Measurements from ENCODE around the gene LRMDA.
"Not testable (repeated sequence)": the region's sequence is repeated elsewhere in the genome, so short reads cannot be mapped to it uniquely, and the experiment has no call there.

The LRMDA gene

DNA sequence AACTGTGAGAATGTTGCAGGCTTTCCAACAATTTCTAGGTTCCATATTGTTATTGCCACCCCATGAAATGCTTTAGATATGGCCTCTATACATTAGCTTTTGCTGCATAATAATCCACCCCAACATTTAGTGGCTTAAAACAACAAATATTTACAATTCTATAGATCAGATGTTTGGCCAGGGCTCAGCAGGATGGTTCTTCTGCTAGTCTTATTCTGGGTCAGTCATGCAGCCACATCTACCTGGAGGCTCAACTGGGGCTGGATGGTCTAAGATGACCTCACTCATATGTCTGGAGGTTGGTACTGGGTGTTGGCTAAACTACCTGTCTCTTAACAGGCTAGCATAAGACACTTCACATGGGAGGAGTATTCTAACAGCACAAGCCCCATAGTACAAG is 607.3 kb downstream of the LRMDA start:
- no peak for DNase-seq

DNA sequence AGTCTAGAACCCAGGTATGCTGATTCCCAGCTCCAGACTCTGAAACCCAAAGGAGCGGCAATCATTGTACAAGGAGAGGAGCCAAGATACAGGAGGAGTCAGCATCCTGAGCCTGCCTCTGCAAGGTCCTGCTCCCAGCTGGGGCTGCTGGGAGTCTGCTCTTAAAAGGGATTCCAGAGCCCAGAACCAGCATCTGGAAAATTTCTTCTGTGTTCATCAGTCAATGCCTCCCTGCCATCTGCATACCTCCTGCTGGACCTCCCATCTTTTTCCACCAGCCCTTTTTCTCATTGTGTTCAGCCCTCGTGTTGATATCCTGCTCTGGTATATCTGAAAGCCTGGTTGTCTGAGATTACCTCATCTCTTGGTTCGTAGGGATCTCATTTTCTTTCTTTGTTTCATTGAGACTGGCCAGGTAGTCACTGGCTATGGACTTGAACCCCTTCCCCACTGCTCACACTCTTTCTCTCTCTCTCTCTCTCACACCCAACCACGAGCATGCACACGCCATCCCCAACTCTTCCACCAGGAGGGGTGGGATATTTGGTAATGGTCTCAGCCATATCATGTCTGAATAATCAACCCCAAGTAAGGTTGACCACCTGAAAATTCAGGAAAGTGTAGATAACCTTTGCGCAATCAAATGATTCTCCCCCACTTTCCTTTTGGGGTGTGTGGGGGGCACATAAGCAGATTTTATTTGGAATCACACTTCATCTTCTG is 608.8 kb downstream of the LRMDA start:
- no peak for DNase-seq

DNA sequence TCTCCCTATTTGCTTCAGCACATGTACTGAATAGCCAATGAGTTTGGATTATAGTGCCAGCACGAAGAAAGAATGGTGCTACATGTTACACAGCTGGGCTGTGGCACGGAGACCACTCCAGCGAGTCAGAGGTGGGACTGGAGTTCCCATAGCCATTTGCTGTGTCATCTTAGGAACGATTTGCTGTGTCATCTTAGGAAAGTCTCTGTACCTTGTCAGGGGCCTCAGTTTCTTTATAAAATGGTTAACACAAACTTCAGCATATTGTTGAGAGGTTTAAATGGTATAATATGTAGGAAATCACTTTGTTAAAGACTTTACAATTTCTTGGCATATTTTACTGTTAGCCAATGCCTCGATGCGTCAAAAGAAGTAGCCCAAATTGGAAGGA is 609.4 kb downstream of the LRMDA start:
- no peak for DNase-seq

DNA sequence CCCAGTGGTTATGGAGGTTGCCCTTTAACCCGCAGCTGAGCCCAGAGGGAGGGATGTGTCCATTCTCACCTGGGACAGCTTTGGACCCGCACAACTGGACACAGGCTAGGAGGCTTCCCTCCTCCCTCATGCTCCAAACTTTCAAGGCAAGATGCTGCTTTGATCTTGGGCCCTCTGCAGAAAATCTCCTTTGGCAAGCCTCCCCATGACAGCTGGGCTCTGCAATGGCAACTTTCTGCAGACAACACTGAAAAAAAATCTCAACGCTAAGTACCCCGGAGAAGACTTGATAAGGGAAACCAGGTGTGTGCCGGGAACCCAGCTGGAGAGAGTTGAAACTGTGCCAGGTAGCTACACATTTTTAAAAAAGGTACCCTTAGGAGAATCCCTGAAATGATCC is 610.1 kb downstream of the LRMDA start:
- DNase-seq = no peak

DNA sequence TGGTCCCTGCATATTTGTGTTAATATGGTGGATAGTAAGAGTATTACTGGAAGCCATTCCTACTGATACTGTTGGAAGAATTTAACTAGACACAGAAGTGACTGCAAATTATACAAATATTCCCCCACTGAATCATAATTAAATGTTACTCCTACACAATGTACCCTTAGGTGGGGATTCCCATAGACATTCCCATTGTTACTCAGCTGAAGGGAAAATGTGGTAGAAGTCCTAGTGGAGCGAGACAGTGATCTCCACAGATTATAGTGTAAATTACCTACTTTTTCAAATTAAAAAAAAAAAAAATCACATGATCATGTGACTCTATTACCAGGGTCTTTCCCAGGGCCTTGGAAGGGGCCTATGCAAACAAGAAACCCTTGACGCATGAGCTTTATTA is 611.8 kb downstream of the LRMDA start:
- DNase-seq = no peak

DNA sequence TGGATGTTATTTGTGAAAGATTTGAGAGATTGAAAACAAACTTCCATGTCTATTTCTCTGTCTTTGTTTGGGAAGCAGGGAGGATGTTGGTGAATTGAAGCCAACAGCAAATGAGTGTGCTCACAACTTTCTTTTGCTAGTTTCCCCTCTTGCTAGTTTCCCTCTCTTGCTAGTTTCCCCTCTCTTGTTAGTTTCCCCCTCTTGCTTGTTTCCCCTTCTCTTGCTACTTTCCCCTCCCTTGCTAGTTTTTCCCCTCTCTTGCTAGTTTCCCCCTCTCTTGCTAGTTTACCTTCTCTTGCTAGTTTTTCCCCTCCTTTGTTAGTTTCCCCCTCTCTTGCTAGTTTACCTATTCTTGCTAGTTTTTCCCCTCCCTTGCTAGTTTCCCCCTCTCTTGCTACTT is 613.3 kb downstream of the LRMDA start:
- DNase-seq = no peak

DNA sequence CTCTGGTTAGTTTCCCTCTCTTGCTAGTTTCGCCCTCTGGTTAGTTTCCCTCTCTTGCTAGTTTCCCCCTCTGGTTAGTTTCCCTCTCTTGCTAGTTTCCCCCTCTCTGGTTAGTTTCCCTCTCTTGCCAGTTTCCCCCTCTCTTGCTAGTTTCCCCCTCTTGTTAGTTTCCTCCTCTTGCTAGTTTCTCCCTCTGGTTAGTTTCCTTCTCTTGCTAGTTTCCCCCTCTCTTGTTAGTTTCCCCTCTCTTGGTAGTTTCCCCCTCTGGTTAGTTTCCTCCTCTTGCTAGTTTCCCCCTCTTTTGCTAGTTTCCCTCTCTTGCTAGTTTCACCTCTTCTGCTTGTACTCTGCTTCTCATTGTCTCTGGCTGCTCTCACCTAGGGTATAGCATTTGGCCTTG is 613.8 kb downstream of the LRMDA start:
- DNase-seq = no peak

DNA sequence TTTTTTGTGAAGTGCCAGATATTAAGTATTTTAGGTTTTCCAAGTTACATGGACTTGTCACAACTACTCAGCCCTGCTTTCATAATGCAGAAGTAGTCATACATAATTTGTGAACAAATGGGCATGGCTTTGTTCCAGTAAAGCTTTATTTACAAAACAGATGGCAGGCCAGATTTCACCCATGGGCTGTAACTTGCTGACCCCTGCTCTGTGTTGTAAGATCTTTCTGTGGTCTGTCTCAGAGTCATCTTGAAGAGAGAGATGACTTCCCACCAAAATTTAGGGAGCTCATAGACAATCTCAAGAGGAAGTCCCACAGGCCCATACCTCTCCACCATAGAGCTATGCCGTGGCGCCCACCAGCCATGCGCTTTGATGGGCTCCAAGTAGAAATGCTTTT is 616.1 kb downstream of the LRMDA start:
- DNase-seq = no peak

DNA sequence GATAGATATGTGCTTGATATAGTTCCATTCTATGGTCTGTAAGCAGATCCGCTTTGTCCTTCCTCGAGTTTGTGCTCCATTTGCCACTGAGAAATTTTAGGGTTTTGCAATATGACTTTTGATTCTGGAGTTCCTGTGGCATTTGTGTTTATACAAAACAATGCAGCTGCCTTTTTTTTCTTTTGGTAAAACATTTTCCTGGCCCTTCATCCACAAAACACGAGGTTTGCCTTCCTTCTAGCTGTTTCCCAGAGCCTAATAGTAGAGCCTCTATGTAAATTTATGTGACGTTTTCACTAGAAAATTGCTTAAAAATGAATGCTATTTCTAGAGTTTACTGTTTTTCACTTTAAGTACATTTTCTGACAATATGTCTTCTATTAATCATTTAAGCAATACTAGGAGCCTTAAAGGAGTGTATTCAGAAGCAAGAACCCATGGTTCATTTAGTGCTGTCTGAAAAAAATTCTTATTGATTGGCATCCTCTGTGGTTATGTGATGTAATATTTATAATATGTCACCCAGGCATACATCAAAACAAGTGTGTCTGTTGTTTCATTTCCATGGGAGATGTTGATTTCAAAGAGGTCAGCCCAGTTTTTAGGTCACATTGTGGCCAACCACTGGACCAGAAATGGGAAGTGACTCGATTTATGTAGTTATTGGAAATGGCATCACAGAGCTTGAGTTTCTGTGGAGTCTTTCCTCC is 618.3 kb downstream of the LRMDA start:
- DNase-seq = no peak

DNA sequence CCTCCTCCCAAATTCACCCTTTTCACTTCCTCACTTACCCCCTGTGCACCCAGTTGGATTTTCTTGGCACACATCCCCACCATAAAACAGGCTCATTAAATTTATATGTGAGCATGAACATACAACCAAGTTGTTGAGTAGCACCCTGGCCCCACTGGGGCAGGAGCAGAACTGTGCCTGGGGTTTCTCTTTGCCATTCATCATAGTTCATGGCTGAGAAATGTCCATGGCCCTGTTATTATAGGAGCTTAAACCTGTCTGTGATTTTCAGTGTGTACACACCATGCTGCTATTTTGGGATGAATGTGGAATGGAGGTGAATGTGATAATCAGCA is 618.8 kb downstream of the LRMDA start:
- DNase-seq = no peak

DNA sequence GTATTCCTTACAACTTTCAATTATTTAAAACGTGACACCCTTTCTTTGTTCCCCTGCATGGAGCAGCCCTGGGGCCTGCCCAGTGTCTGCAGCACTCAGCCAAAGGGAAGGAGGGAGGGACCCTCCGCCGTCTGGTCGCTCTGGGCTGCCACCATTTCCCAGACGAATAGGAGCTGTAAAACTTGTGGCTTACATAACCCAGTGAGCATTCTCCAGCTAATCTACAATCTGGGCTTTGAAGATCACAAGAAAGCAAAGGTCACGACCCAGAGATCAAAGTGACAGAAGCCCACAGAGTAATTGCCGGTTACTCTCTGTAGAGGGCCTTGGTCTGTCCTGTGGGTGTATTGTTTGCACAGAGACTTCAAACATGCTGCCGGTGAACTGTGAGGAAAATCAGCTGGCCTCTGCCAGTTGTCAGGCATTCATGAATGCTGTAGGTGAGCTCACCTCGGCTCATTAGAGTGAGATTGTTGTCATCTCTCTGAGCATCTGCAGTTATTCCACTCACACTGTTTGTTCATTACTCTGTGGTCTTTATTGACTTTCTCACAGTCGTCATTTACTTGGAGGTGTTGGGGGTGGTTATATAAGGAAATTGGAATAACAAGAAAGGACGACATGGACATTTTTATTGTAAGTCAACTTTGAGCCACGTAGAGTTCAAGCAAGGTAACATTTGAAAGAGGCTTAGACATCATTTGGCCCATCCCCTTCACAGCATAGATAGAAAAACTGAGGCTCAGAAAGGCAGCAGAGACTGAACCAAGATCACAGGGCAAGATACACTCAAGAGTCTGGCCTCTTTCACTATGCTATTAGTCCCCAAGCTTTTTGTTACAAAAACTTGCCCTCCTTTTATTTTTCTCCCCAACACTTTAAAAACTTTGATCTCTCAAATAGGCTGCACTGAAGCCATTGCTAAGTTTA is 619.8 kb downstream of the LRMDA start:
- no peak for DNase-seq

DNA sequence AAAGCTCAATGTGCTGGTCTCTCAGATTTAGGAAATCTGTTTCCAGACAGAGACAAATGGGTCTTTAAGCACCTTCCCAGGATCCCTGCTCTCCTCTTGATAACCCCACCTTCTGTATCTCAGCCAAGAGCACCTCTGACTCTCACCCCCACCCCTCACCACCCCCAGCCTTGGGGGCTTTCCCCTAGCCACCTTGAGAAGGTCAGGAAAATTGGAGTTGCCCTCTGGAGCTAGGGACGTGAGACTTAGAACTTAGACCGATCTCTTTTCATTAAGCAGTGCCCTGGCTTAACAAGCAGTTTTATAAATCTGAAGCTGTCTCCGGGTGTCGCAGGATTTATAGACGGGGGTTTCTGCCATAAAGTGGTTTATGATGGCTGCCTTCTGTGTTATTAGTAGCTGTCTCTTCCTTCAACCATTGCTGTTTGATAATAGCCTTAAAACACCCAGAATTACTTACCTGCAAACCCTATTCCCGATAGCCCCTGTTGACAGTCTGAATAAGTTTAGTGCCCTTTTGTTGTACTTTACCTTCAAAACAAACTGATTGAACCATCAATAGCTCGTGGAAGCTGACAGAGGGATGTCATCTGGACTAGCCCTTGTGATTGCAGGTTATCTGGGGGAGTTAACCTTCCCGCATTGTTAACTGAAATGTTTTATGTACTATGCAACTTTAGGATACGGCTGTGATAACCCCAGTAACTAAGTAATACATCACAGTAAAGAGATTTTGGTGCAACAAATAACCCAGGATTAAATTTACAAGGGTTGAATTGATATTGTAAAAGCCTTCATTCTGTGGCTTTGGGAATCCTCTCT is 621.5 kb downstream of the LRMDA start:
- DNase-seq = no peak

DNA sequence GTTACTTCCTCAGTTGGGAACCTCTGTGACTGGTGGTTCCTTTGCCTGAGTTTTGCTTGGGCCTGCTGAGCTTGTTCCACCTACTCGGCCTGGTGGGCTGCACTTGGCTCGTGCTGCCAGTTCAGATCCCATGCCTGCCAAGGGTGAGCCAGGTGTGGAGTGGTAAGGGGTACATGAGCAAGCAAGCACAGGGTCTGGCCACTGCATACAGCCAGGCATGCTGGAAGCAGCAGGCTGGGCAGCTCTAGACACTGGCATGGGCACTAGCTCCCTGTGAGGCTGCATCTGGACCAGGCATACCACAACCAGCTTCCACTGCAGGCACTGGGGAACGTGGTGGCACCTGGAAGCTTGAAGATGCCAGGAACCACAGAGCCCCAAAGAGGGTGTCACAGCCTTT is 624.0 kb downstream of the LRMDA start:
- no peak for DNase-seq

DNA sequence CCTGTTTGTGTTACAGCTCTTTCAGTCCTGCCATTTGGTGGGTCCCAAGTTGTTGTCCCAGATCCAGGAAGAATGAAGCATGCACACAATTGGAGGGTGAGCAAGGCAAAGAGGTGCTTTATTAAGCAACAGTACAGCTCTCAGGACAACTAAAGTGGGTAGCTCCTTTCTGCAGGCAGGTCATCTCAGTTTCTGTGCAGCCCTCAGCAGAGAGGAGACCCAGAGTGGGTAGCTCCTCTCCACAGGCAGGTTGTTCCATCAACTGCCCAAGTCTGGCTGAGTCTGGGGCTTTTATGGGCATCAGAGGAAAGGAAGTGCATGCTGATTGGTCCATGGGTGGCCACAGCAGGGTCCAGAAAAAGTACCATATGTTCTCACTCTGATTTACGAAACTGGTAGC is 624.5 kb downstream of the LRMDA start:
- DNase-seq = no peak

DNA sequence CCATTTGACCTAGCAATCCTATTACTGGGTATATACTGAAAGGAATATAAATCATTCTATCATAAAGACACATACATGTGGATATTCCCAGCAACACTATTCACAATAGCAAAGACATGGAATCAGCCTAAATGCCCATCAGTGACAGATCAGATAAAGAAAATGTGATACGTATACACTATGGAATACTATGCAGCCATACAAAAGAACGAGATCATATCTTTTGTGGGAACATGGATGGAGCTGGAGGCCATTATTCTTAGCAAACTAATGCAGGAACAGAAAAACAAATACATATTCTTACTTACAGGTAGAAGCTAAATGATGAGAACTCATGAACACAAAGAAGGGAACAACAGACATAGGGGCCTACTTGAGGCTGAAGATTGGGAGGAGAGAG is 629.6 kb downstream of the LRMDA start:
- not testable (repeated sequence) for DNase-seq

DNA sequence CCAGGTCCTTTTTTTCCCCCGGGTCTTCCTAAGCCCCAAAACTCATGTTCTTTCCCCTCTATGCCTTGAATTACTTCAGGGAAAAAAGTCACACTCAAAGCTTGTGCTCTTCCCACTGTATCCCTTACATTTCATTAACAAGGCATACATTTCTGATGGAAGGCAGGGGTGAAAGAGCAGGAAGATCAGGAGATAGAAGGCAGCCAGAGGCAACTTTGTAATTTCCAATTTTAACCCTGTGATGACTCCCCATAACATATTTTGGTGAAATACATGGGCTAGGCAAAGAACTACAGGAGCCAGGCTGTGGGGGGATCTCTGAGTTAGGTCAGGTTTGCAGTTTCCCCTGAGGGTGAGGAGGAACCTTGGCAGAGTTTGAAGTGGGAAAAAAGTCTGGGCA is 635.0 kb downstream of the LRMDA start:
- no peak for DNase-seq

DNA sequence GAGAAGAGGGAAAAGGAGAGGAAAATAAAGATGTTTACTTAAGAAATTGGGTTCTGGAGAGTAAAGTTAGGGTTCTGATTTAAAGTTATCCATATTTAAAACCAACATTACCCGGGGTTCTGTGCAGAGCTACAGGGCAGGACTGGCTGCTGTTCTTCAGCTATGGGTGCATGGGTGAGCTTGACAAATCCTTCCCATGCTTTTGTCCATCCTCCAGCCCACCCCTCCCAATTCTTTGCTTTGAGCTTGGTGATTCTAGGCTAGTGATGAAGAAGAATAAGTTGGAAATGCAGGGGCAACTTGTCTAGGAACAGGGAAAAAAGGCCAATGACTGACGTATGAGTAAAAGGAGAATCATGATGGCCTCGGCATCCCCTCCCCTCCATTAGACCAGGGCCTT is 636.0 kb downstream of the LRMDA start:
- DNase-seq = no peak

DNA sequence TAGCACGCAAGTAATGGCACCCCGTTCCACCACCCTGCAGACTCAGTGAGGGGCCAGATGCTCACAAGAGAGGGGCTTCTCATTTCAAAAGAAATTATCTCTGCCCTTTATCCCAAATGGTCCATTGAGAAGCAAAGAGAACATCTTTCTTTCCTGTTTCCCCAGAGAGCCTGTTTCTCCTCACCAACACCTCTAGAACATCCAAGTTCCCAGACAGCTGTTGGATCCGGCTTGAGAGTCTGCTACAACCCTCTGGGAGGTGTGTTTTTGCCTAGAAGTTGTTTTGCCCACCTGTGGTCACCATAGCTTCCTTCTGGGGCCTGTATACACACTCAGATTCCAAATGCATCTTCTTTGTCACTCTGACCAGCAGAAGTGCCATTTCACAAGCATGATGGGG is 637.4 kb downstream of the LRMDA start:
- DNase-seq = no peak

DNA sequence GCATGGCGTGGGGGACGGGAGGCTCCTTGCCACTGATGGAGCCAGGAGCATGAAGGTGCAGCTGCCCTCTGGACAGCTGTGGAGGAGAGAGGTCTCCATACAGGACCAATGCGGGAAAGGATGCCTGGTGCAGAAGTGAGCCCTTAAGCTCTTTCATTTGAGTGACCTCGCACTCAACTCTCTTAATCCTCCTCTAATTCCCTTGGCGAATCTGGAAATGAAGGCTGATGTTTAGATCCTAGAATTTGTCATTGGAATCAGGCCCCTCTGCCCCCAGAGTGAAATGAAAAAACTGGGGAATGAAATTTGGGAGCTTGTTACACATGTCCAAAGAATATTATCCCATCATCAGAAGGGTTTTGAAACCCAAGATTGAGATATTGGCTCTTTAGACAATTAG is 639.5 kb downstream of the LRMDA start:
- no peak for DNase-seq

DNA sequence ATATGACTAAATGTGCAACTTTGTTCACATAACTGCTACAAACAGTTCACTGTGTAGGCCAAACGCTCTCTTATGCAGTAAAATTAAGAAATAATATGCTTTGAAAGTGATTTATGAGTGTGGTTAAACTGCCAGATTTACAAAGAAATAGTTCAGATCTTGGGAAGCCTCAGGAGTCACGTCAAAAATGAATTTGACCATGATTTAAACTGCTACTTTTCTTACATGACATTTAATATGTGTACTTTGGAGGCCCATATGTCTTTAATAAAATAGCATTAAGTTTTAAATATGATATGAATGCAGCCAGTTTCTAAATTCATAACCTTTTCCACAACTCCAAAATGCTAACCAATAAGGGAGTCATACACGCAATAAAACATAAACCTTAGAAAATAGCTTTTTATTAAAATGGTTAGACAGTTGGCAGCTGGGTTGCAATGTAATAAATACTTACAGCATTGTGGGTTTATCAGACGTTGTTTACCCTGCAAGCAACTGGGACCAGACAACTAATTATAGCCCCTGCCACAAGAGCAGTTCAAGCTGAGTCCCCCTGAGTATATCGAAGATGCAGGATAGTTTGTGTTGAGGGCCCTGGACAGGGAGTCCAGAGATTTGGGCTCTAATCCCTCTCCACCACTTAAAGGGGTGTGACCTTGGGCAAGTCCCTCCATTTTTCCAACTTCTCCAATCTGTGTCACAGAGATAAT is 640.4 kb downstream of the LRMDA start:
- DNase-seq = no peak

DNA sequence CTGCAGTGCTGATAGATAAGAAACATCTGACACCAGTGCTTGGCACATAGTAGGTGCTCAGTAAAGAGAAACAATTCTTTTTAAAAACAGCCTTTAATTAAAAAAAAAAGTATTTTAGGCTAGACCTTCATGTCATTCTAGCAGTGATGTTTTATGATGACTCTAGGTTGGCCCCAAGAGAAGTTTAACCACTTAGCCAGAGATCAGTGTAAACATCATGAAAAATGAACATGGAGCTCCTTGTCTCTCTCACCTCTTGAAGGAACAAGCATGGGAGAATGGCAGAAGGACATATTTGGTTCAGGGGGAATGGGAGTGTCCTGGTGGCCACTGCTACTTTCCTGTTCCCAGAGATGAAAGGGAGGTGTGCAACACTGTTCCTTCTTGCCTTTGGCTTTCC is 641.0 kb downstream of the LRMDA start:
- no peak for DNase-seq

DNA sequence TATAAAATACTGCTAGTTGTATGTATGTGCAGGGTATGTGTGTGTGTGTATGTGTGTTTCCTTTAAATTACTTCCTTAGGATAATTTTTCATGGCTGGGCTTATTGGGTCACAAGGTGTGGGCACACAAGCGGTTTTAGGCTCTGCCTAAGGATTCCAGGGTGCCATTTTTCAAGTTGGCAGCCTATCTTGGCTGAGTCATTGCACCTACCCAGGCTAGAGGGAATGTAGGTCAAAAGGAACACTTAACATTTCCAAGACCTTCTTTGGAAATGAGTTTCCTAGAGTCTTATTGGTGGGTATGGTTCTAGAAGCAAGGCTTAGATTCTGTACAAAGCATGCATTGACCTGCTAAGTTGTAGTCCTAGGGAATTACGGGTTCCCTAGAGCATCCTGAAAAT is 642.1 kb downstream of the LRMDA start:
- no peak for DNase-seq

Data from NCI-H1048 (cell line).